Activated CD4-positive, alpha-beta memory T cell treated with anti-CD3 and anti-CD28 coated beads, Interleukin-2, amount 10 ng/mL, durations not matched to agents 7 days and 5 days (primary cell): ENCODE results near the gene GFER. TPM values are rescaled to one million over a fixed set of nuclear protein-coding genes. Genes with fewer than 3 reads are reported as not detected.

ENCODE experiments used
- CTCF ChIA-PET: fragments of 350-600 bp; sonication (Branson Sonifier 250); formaldehyde crosslinking; loops from one replicate; lab custom pipeline; 2021; ENCODE audit warnings: antibody characterized with exemption, inconsistent platforms; lab: Charles Lee
- POLR2A ChIA-PET: fragments of 350-600 bp; sonication (Branson Sonifier 250); formaldehyde crosslinking; loops from one replicate; lab custom pipeline; 2021; ENCODE audit warnings: antibody characterized with exemption; lab: Charles Lee
- DNase-seq: peaks from one replicate; pipeline ENCODE4 v3.0.0-alpha.2; 2020
- H3K27ac Mint-ChIP-seq: one replicate; pipeline ENCODE4 v1.8.0; 2021; ENCODE audit warnings: mild to moderate bottlenecking, mixed read lengths
- H3K27me3 Mint-ChIP-seq: one replicate; pipeline ENCODE4 v1.8.0; 2021; ENCODE audit warnings: mixed read lengths
- H3K36me3 Mint-ChIP-seq: one replicate; pipeline ENCODE4 v1.8.0; 2021; ENCODE audit warnings: low read depth, mixed read lengths
- H3K4me1 Mint-ChIP-seq: one replicate; pipeline ENCODE4 v1.8.0; 2021; ENCODE audit warnings: mixed read lengths
- H3K4me3 Mint-ChIP-seq: one replicate; pipeline ENCODE4 v1.8.0; 2021; ENCODE audit warnings: mild to moderate bottlenecking, mixed read lengths
- H3K9me3 Mint-ChIP-seq: one replicate; pipeline ENCODE4 v1.8.0; 2021; ENCODE audit warnings: mixed read lengths
- total RNA-seq, 2 experiments: library from RNA; stranded (reverse); gene quantifications; one replicate each; pipeline ENCODE4 v1.2.3, GENCODE V29; 2021

GFER gene
- total RNA-seq, 2 experiments from 2014 or later = 29.1 to 32.0 TPM

DNA sequence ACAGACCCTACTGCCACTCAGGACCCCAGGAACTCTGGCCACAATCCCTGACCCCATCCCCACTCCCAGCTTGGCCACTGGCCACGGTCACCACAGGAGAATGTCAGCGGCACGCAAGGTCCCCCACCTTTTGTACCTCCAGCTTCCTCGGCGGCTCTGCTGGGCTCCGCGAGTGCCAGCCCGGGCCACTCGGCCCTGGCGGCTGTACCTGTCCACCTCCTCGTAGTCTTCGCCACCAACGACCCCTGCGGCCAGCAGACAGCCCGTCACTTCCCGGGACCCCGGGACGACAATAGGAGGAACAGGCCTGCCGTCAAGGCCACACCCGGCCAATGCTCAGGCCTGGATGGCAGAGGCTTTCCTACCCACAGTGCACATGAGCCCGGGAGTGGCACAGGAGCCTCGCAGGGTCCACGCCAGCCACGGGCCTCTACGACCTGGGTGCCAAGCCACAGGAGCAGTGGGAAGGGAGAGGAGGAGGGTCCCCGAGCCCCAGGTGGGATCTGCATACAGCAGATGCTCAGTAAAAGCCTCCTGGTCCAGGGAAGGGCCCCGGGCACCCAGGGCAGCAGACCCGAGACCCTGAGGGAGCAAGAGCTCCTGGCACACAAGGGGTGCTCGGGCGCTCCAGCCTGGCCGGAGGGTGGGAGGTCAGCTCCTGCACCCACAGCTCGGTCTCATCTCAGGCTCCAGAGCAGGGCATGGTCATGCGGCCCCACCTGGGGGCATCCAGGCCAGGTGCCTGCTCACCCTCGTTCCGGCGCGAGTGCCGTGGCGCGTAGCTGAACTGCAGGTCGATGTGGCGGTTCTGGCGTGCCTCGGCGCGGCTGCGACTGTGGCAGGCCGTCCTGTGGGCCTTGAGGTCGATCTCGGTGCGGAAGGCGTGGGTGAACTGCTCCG, 17.7 kb downstream of the GFER start:
- peaks cover 23% of the 10 kb centered on the region for H3K4me1 Mint-ChIP-seq
- no peaks in the 10 kb centered on the region for H3K9me3 Mint-ChIP-seq
- CTCF ChIA-PET = interaction anchor here (0.6 to 1.3 kb wide), 2 partner anchors 103 to 139 kb away, joined by 3 to 4 read pairs; no protein-coding TSS in a partner anchor
- no peak for DNase-seq
- H3K4me3 Mint-ChIP-seq = no peak overlapping the region
- no peak overlapping the region for H3K27ac Mint-ChIP-seq
- peaks cover 28% of the 10 kb centered on the region for H3K36me3 Mint-ChIP-seq
- POLR2A ChIA-PET = interaction anchor here (1.5 kb wide), 1 partner anchor 21 kb away, joined by 4 read pairs; no protein-coding TSS in a partner anchor
- no peaks in the 10 kb centered on the region for H3K27me3 Mint-ChIP-seq

DNA sequence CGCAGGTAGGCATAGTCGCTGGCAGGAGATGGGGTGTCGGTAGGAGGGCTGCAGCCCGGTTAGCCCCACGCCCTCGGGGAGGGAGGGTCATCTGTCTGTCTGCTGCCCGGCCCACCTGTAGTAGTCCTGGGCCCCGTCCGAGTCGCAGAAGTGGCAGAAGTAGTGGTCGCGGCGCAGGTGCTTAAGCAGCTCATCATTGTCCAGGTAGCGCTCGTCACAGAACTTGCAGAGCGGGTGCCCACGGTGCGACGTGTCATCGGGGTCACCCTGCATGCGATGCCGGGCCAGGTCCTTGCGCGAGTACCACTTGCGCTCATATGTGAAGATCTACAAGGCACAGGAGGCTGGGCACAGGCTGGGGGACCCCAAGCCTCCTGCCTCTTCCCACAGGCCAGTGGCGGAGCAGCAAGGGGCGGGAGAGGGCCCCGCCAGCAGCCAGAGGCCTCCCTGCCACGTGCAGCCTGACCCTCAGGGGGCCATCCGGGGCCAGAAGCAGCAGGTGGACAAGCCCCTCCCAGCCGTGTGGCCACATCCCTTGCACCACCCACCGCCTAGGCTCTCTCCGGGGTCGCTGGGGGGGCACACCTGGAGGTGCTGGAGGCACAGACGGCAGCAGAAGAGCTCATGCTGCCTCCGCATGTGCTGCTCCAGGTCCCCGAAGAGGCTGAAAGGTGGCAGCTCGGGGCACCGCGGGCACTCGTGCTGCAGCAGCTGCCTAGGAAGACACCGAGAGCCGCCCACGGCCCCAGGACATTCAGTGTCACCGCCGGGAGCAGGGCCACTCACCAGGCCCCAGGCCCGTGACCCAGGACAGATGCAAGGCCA, 18.6 kb downstream of the GFER start:
- Mint-ChIP-seq H3K27ac (no peak overlapping the region), H3K9me3 (no peaks in the 10 kb centered on the region), H3K4me1 (peaks cover 32% of the 10 kb centered on the region), H3K4me3 (no peak overlapping the region), H3K36me3 (peaks cover 28% of the 10 kb centered on the region), H3K27me3 (no peaks in the 10 kb centered on the region)
- no peak for DNase-seq
- ChIA-PET POLR2A (interaction anchor here (1.3 to 4.9 kb wide), 3 partner anchors 10 to 138 kb away, joined by 4 to 27 read pairs (median 5); no protein-coding TSS in a partner anchor), CTCF (interaction anchor here (1.3 to 3.5 kb wide), 7 partner anchors 10 to 153 kb away, joined by 3 to 36 read pairs (median 10); partner anchors contain the start of gene TRAF7)

GRCh38 chr16:2003231-2003826, 19.3 kb downstream of the GFER start:
- Mint-ChIP-seq H3K4me3 (no peak overlapping the region), H3K36me3 (peaks cover 26% of the 10 kb centered on the region), H3K4me1 (peaks cover 40% of the 10 kb centered on the region), H3K27ac (no peak overlapping the region), H3K9me3 (no peaks in the 10 kb centered on the region), H3K27me3 (no peaks in the 10 kb centered on the region)
- ChIA-PET POLR2A (interaction anchor here (0.7 to 4.9 kb wide), 7 partner anchors 10 to 137 kb away, joined by 3 to 27 read pairs (median 5); partner anchors contain the start of genes NTHL1, RPS2, TBL3 and TSC2), CTCF (interaction anchor here (0.8 to 3.5 kb wide), 16 partner anchors 9 to 795 kb away, joined by 3 to 36 read pairs (median 6); partner anchors contain the start of genes ECI1, NTHL1, TRAF7 and TSC2)
- DNase-seq = no peak

- ChIA-PET POLR2A (interaction anchor here (0.7 to 4.9 kb wide), 11 partner anchors 11 to 248 kb away, joined by 3 to 27 read pairs (median 5); partner anchors contain the start of genes ECI1, GFER, NTHL1 and RPS2), CTCF (interaction anchor here (0.6 to 3.5 kb wide), 24 partner anchors 9 to 794 kb away, joined by 3 to 36 read pairs (median 4); partner anchors contain the start of genes ECI1, MSRB1, NTHL1 and TBL3)
- Mint-ChIP-seq H3K4me1 (peaks cover 45% of the 10 kb centered on the region), H3K4me3 (no peak overlapping the region), H3K27ac (no peak overlapping the region), H3K27me3 (no peaks in the 10 kb centered on the region), H3K36me3 (peaks cover 30% of the 10 kb centered on the region), H3K9me3 (no peaks in the 10 kb centered on the region)
- DNase-seq = peak; percentile 91
These were observed 20.0 kb downstream of the GFER start for GRCh38 chr16:2003827-2004641.

GRCh38 chr16:2004795-2005517, 21.0 kb downstream of the GFER start:
- no peak for DNase-seq
- H3K4me3 Mint-ChIP-seq = no peak overlapping the region
- no peaks in the 10 kb centered on the region for H3K27me3 Mint-ChIP-seq
- POLR2A ChIA-PET = interaction anchor here (0.6 to 4.9 kb wide), 8 partner anchors 12 to 247 kb away, joined by 3 to 27 read pairs (median 6); partner anchors contain the start of genes ECI1, GFER, NTHL1 and RPS2
- peaks cover 45% of the 10 kb centered on the region for H3K4me1 Mint-ChIP-seq
- CTCF ChIA-PET = interaction anchor here (1.1 to 3.5 kb wide), 7 partner anchors 12 to 264 kb away, joined by 3 to 36 read pairs (median 13); partner anchors contain the start of genes TBL3 and TRAF7
- H3K9me3 Mint-ChIP-seq = no peaks in the 10 kb centered on the region
- H3K27ac Mint-ChIP-seq = no peak overlapping the region
- peaks cover 30% of the 10 kb centered on the region for H3K36me3 Mint-ChIP-seq

DNA sequence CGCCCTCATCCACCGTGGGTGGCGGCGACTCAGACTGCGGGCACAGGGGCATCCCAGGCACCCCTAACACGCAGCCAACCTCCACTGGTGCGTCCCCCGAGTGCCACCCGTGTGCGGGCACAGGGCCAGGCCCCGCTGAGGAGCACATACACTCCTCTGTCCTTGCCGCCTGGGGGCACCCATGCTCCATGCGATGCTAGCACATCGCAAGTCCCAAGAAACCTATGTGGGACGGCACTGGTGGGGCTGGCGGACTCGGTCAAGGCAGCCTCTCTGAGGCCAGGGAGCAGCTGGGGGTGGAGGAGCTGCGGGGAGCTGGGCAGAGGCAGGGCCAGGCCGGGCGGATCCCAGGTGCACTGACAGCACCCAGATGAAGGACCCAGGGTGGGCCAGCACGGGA, 21.7 kb downstream of the GFER start:
- H3K9me3 Mint-ChIP-seq = no peaks in the 10 kb centered on the region
- ChIA-PET POLR2A (interaction anchor here (2.3 to 4.9 kb wide), 2 partner anchors 13 to 41 kb away, joined by 9 to 27 read pairs; partner anchors contain the start of gene RPS2), CTCF (interaction anchor here (2.4 to 3.5 kb wide), 2 partner anchors 13 to 134 kb away, joined by 31 to 36 read pairs; no protein-coding TSS in a partner anchor)
- peaks cover 32% of the 10 kb centered on the region for H3K36me3 Mint-ChIP-seq
- DNase-seq = no peak
- peaks cover 51% of the 10 kb centered on the region for H3K4me1 Mint-ChIP-seq
- H3K27ac Mint-ChIP-seq = no peak overlapping the region
- H3K4me3 Mint-ChIP-seq = no peak overlapping the region
- H3K27me3 Mint-ChIP-seq = no peaks in the 10 kb centered on the region

- no peak for DNase-seq
- ChIA-PET CTCF (no interaction called here), POLR2A (interaction anchor here (4.9 kb wide), 1 partner anchor 13 kb away, joined by 27 read pairs; no protein-coding TSS in a partner anchor)
- Mint-ChIP-seq H3K9me3 (no peaks in the 10 kb centered on the region), H3K27me3 (no peaks in the 10 kb centered on the region), H3K4me1 (peaks cover 51% of the 10 kb centered on the region), H3K27ac (peak overlapping the region; percentile 62), H3K4me3 (no peak overlapping the region), H3K36me3 (peaks cover 25% of the 10 kb centered on the region)
These were observed 22.3 kb downstream of the GFER start for GRCh38 chr16:2006317-2006716.

GRCh38 chr16:2007081-2007836, 23.3 kb downstream of the GFER start:
- ChIA-PET CTCF (interaction anchor here (0.7 to 2.6 kb wide), 2 partner anchors 132 to 133 kb away, joined by 3 to 12 read pairs; no protein-coding TSS in a partner anchor), POLR2A (interaction anchor here (1.2 to 4.9 kb wide), 6 partner anchors 14 to 513 kb away, joined by 3 to 27 read pairs (median 15); partner anchors contain the start of genes AMDHD2, RPS2, SYNGR3 and TBL3)
- H3K4me3 Mint-ChIP-seq = peak overlapping the region; percentile 81
- H3K9me3 Mint-ChIP-seq = no peaks in the 10 kb centered on the region
- peaks cover 18% of the 10 kb centered on the region for H3K36me3 Mint-ChIP-seq
- no peaks in the 10 kb centered on the region for H3K27me3 Mint-ChIP-seq
- H3K27ac Mint-ChIP-seq = peak overlapping the region; percentile 86
- peaks cover 51% of the 10 kb centered on the region for H3K4me1 Mint-ChIP-seq
- no peak for DNase-seq

DNA sequence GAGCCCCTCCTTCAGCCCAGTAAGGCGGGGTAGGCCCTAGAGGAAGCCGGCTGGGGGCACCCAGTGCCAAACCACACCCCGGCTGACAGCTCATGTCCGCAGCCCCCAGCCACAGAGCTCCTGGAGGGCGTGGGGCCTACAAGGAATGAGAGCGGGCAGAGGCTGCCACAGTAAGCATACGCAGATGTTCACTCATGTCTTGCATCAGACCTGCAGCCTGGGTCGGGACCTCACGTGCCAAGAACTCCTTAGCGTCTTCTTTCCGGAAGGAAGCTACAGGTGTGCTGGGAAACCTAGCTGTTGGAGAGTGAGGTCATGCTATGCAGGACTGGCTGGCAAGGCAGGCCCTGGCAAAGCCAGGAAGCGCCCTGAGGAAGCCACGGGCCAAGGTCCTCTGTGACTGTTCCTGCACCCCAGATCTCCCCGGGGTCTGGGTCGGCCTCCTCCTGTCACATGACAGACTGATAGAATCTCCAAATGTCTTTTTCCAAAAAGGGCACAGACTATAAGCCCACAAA, 24.1 kb downstream of the GFER start:
- Mint-ChIP-seq H3K36me3 (peaks cover 15% of the 10 kb centered on the region), H3K4me1 (peaks cover 51% of the 10 kb centered on the region), H3K4me3 (peak overlapping the region; percentile 81), H3K27ac (peak overlapping the region; percentile 86), H3K27me3 (no peaks in the 10 kb centered on the region), H3K9me3 (no peaks in the 10 kb centered on the region)
- peak; percentile 39 for DNase-seq
- ChIA-PET CTCF (interaction anchor here (0.6 to 2.6 kb wide), 3 partner anchors 61 to 132 kb away, joined by 3 to 12 read pairs (median 5); no protein-coding TSS in a partner anchor), POLR2A (interaction anchor here (0.9 to 3.2 kb wide), 9 partner anchors 10 to 512 kb away, joined by 3 to 24 read pairs (median 4); partner anchors contain the start of genes AMDHD2, RPS2, SYNGR3 and TBL3)
